Astrocyte of the spinal cord (primary cell): ENCODE measurements around the gene PITPNM3.

Experiments used
- DNase-seq: peaks from one replicate; pipeline ENCODE4 v3.0.0; 2011; ENCODE audit warnings: low read depth, low spot score
- H3K4me3 ChIP-seq: 2 replicates; pipeline ENCODE4 v1.5.1; 2011; ENCODE audit warnings: low read depth, mild to moderate bottlenecking, low read length, moderate library complexity
- in situ Hi-C: cut with HindIII; loops from 2 replicates; pipeline ENCODE4 v1.10.0; 2017; ENCODE audit warnings: low sequenced_read_pairs
- TF ChIP-seq, protein P1 (sequence below): IDR thresholded peaks from 2 replicates; pipeline ENCODE4 v1.5.1; 2012; ENCODE audit warnings: low read depth, mild to moderate bottlenecking, low read length, inconsistent platforms

The PITPNM3 gene

DNA sequence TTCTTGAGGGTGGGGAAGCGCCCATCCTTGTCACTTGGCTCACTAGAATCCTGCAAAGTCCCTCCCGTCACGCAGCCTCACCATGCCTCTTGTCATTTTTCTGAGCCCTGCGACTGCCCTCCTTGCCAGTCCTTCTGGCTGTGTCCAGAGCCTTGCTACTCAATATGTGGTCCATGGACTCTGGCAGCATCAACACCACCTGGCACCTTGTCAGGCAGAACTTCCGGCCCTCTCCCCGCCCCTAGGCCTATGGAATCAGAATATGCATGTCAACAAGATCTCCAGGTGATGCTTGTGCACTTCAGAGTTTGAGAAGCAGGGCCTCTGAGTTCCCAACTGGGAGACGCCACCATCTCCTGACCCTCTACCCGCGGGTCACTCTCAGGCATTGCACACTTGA is 100.0 kb downstream of the PITPNM3 start:
- TF ChIP-seq, protein P1, sequence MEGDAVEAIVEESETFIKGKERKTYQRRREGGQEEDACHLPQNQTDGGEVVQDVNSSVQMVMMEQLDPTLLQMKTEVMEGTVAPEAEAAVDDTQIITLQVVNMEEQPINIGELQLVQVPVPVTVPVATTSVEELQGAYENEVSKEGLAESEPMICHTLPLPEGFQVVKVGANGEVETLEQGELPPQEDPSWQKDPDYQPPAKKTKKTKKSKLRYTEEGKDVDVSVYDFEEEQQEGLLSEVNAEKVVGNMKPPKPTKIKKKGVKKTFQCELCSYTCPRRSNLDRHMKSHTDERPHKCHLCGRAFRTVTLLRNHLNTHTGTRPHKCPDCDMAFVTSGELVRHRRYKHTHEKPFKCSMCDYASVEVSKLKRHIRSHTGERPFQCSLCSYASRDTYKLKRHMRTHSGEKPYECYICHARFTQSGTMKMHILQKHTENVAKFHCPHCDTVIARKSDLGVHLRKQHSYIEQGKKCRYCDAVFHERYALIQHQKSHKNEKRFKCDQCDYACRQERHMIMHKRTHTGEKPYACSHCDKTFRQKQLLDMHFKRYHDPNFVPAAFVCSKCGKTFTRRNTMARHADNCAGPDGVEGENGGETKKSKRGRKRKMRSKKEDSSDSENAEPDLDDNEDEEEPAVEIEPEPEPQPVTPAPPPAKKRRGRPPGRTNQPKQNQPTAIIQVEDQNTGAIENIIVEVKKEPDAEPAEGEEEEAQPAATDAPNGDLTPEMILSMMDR: no peak
- H3K4me3 ChIP-seq: no peak overlapping the region
- in situ Hi-C loops: no loop called here
- DNase-seq: no peak

GRCh38 chr17:6455321-6455705 is 101.0 kb downstream of the PITPNM3 start:
- TF ChIP-seq, protein P1: no peak
- H3K4me3 ChIP-seq: no peak overlapping the region
- DNase-seq: no peak

DNA sequence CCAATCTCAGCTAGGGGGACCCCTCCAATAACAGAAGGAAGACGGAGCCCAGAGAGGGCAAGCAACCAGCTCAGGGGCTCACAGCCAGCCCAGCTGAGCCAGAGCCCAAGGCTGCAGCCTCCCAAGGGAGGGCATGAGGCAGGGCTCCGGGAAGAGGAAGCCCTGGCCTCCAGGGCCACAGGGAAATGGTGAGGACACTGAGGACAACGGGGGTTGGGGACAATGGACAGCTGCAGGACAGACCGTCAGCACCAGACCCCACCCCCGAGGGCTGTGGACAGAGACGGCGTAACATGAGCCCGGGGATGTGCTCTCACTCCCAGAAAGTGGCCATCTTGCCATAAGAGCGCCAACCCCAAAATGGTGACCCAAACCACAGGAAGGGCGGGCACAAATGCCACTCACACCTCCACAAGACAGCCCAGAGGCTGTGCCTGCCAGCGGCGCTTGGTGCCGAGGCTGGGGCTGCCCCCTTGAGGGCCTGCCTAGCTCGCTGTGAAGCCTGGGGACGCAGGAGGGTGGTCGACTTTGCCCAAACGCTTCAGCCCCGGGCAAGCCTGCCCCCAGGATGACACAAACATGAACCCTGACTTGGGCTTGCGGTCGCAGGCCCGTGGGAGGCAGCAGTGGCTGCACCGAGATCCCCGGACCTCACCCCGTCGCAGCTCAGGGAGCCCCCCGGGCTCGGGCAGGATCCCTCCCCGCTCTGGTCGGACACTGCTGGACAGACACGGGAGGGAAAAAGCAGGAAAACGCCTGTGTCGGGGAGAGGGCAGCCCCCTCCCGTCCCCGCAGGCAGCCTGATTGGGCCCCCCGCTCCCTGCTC is 101.6 kb downstream of the PITPNM3 start:
- in situ Hi-C loops: no loop called here
- TF ChIP-seq, protein P1: no peak
- DNase-seq: no peak
- no peak overlapping the region for H3K4me3 ChIP-seq

More at GRCh38 chr17:6455321-6455705, 101.0 kb downstream of the PITPNM3 start:
- in situ Hi-C loops: no loop called here

DNA sequence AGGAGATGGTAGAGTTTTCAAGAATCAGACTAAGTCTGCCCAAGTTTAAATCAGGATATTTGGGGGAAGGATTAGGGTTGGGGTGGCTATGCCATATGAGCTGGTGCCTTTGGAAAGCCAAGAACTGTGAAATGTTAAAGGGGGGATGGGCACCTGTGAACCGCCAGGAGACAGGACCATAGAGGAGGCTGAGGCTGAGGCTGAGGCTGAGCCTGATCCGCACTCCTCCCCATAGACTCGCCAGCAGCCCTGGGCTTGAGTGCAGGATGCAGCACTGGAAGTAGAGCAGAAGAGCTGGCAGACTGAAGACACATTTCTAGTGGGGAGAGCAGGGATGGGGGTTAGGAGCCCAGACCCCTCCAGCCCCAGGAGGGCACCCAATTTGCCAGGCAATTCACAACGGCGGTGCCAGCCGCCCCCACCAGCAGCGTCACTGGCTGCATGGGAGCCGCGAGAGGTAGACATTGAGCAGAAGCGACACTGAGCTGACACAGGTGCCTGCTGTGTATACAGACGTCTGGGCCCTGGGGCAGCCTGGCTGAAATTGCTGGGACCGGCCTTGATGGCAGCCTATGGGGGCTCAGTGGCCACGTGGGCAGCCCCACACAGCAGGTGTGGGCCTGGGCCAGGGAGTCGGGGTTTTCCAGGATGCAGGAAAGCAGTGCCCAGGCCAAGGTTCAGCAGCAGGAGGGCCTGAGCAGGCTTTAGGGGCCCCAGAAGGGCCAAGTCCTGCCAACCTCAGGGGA is 102.9 kb downstream of the PITPNM3 start:
- in situ Hi-C loops: no loop called here
- TF ChIP-seq, protein P1: no peak
- no peak for DNase-seq
- H3K4me3 ChIP-seq: no peak overlapping the region

GRCh38 chr17:6452471-6453266 is 103.7 kb downstream of the PITPNM3 start:
- H3K4me3 ChIP-seq: no peak overlapping the region
- TF ChIP-seq, protein P1: no peak
- no peak for DNase-seq
- in situ Hi-C loops: no loop called here
